Thoracic aorta (tissue), 2 donors: Measurements from ENCODE around the gene FAM120A. TPM values are rescaled to one million over a fixed set of nuclear protein-coding genes. Genes with fewer than 3 reads are reported as not detected.
A peak's percentile ranks its signal among the peaks of the same experiment; 100 is the strongest.

Experiments
- ATAC-seq: fragments of 150-250 bp; one replicate; pipeline ENCODE4 v1.8.0; 2017; ENCODE audit warnings: low read depth; ENCODE audit not compliant: insufficient number of reproducible peaks, low FRiP score
- DNase-seq: peaks from one replicate; pipeline ENCODE4 v3.0.0-alpha.2; 2020; ENCODE audit warnings: low spot score
- H3K27ac ChIP-seq, 2 donors: fragments of 200-600 bp; sonication (generic); 1 replicate in 1 of 2; 2 replicates in 1 of 2; pipeline ENCODE4 v1.5.1; 2016; ENCODE audit warnings: mild to moderate bottlenecking in 2 of 2, moderate library complexity in 2 of 2
- H3K27me3 ChIP-seq: fragments of 200-600 bp; sonication (generic); replicated peaks from 2 replicates; pipeline ENCODE4 v1.6.0; 2016; ENCODE audit warnings: mild to moderate bottlenecking; ENCODE audit not compliant: insufficient read depth
- H3K36me3 ChIP-seq: fragments of 200-600 bp; sonication (generic); one replicate; pipeline ENCODE4 v1.5.1; 2016
- H3K4me1 ChIP-seq, 2 donors: fragments of 200-600 bp; sonication (generic); 1 replicate in 1 of 2; 2 replicates in 1 of 2; pipeline versions ENCODE4 v1.5.1 to v1.6.0; 2016; ENCODE audit warnings: low read depth in 2 of 2, mild to moderate bottlenecking in 1 of 2; ENCODE audit not compliant: control insufficient read depth in 1 of 2
- H3K4me3 ChIP-seq: fragments of 200-600 bp; sonication (generic); 2 replicates; pipeline ENCODE4 v1.5.1; 2016; ENCODE audit warnings: mild to moderate bottlenecking
- H3K9me3 ChIP-seq: fragments of 200-600 bp; sonication (generic); 2 replicates; pipeline ENCODE4 v1.5.1; 2016
- total RNA-seq, 2 donors: library from RNA; depleted of rRNA; stranded (reverse); fragments of >200 nt; gene quantifications; one replicate each; pipeline versions ENCODE4 v1.1.0 to v1.2.3, GENCODE V29; 2016
- TF ChIP-seq, protein P1 (sequence below): fragments of 200-600 bp; sonication (generic); IDR thresholded peaks from one replicate; pipeline ENCODE4 v1.5.1; 2019; ENCODE audit warnings: antibody characterized with exemption

Gene FAM120A
- total RNA-seq, 2 donors from 2014 or later = 65.3 to 87.8 TPM

DNA sequence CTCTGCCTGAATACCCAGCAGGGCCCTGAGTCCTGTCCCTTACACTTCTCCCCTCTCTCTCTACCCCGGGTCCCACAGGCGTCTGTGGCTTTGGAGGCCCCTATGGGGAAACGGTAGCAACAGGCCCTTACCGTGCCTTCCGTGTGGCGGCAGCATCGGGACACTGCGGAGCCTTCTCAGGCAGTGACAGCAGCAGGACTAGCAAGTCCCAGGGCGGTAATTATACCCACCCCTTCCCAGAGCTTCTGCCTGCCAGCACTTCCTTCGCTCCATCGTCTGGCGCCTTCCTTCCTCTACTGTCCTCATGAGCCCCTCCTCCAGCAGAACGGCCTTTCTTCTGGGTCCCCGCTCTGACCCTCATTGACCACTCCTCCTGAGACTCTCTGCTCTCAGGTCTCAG, 107.0 kb downstream of the FAM120A start:
- ATAC-seq (no peak), DNase-seq (no peak)

DNA sequence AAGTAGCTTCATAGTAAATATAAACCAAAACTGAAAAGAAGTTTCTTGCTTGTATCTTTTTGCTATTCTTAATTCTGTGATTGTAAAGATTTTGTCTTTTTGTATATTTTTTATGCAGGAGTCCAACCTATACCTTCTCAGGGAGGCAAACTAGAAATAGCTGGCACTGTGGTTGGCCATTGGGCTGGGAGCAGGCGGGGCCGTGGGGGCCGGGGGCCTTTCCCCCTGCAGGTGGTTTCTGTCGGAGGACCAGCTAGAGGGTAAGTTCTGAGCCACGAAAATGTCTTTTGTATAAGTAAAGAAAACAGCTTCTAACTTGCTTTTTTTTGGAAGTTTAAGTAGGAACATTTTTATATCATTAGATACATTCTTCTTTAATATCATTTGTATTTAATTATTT, 109.5 kb downstream of the FAM120A start:
- no peak for ATAC-seq

More for the DNA sequence above, 107.0 kb downstream of the FAM120A start:
- no peaks in the 10 kb centered on the region for H3K27me3 ChIP-seq
- TF ChIP-seq, protein P1, sequence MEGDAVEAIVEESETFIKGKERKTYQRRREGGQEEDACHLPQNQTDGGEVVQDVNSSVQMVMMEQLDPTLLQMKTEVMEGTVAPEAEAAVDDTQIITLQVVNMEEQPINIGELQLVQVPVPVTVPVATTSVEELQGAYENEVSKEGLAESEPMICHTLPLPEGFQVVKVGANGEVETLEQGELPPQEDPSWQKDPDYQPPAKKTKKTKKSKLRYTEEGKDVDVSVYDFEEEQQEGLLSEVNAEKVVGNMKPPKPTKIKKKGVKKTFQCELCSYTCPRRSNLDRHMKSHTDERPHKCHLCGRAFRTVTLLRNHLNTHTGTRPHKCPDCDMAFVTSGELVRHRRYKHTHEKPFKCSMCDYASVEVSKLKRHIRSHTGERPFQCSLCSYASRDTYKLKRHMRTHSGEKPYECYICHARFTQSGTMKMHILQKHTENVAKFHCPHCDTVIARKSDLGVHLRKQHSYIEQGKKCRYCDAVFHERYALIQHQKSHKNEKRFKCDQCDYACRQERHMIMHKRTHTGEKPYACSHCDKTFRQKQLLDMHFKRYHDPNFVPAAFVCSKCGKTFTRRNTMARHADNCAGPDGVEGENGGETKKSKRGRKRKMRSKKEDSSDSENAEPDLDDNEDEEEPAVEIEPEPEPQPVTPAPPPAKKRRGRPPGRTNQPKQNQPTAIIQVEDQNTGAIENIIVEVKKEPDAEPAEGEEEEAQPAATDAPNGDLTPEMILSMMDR = no peak
- H3K9me3 ChIP-seq = no peaks in the 10 kb centered on the region
- no peaks in the 10 kb centered on the region for H3K4me1 ChIP-seq
- H3K36me3 ChIP-seq = peaks cover 41% of the 10 kb centered on the region
- no peak overlapping the region for H3K4me3 ChIP-seq
- no peak overlapping the region for H3K27ac ChIP-seq

DNA sequence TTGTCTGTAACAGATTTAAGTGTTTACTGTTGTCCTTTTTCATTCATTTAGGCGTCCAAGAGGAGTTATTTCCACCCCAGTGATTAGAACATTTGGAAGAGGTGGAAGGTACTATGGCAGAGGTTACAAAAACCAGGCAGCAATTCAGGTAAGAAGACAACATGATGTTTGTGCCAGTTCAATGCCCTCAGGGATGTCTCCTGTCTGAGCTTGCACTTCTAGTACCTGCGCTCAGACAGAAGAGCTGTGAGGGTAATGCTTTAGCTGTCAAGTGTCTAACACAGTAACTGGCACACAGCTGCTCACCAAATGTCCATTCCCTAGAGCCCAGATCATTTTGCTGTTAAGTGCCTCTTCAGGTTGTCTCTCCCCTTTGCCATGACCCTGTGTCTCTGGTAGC, 110.7 kb downstream of the FAM120A start:
- Histone ChIP-seq H3K27me3 (no peaks in the 10 kb centered on the region), H3K4me3 (no peak overlapping the region), H3K9me3 (no peaks in the 10 kb centered on the region), H3K4me1 (peaks cover 2 to 7% of the 10 kb centered on the region in 2 donors), H3K36me3 (peaks cover 48% of the 10 kb centered on the region), H3K27ac (no peak overlapping the region)
- ATAC-seq (no peak), DNase-seq (no peak)
- TF ChIP-seq, protein P1 = no peak

More for the DNA sequence above, 109.5 kb downstream of the FAM120A start:
- Histone ChIP-seq H3K9me3 (no peaks in the 10 kb centered on the region), H3K4me1 (peaks cover 0 to 1% of the 10 kb centered on the region in 2 donors), H3K27ac (no peak overlapping the region), H3K27me3 (no peaks in the 10 kb centered on the region), H3K36me3 (peaks cover 53% of the 10 kb centered on the region), H3K4me3 (no peak overlapping the region)
- no peak for DNase-seq
- TF ChIP-seq, protein P1 = no peak

DNA sequence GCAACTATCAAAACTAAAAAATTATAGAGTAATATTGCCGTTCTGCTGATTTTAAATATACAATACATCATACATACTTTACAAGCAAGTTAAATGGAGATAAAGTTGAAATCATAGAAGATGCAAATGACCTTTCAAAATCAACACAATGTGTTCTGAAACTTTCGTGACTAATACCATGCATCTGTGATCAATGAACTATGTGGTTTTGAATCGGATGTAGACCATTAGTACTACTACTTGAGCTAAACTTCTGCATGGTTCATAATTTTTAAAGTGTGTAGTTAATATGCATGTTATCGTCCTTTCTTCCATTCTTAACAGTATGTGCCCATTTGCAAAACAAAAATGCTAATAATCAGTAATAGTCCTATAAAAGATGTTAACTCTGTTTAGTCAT, 113.6 kb downstream of the FAM120A start:
- H3K4me1 ChIP-seq = peaks cover 9 to 14% of the 10 kb centered on the region in 2 donors
- no peak for DNase-seq
- no peak overlapping the region for H3K27ac ChIP-seq
- no peaks in the 10 kb centered on the region for H3K27me3 ChIP-seq
- peaks cover 26% of the 10 kb centered on the region for H3K36me3 ChIP-seq
- H3K9me3 ChIP-seq = no peaks in the 10 kb centered on the region
- ATAC-seq = no peak
- no peak overlapping the region for H3K4me3 ChIP-seq
- TF ChIP-seq, protein P1 = no peak

DNA sequence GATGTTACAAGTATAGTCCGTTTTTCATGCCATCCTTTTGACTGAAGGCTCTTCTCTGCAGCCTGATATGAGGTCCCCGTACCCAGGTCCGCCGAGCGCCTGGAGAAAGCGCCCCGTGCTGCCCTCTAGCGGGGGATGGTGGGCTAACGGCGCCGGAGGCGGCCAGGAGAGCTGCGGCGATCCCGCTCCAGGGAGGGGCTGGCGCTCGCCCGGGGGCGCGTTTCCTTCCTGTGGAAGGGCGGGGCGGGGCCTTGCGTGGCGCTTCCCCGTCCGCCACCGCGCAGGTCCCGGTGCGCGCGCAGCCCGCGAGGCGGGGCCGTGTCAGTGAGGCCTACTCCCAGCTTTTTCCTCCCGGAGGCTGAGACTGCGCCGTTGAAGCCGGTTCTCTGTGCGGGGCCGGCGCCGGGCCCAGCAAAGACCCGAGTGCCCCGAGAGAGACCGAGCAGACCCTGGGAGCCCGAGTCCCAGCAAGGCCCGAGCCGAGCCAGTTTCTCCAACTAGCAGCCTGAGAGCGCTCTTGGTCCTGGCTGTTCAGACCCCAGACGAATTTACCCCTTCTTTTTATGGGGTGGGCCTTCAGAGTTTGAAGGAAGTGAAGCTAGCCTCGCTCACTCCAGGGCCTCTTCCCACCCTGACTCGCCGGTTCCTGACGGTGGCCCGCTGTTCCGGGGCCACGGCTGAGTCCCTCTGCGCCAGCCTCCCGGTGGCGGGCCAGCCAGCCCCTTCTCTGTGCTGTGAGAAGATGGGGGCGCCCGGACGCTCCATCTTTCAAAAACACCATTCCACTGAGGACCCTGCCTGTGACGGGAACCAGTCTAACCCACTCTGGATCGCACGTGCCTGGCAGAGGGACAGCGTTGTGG, 115.2 kb downstream of the FAM120A start:
- no peaks in the 10 kb centered on the region for H3K27me3 ChIP-seq
- ATAC-seq = peak; percentile 89
- TF ChIP-seq, protein P1 = peak; percentile 92

More for the DNA sequence above, 115.2 kb downstream of the FAM120A start:
- Histone ChIP-seq H3K4me3 (peak overlapping the region; percentile 87), H3K9me3 (no peaks in the 10 kb centered on the region), H3K27ac (peak overlapping the region; percentile 93 to 99), H3K4me1 (peaks cover 9 to 14% of the 10 kb centered on the region in 2 donors), H3K36me3 (peaks cover 26% of the 10 kb centered on the region)
- peak; percentile 89 for DNase-seq
